ENCODE data around the gene MBOAT1.

The MBOAT1 gene

DNA sequence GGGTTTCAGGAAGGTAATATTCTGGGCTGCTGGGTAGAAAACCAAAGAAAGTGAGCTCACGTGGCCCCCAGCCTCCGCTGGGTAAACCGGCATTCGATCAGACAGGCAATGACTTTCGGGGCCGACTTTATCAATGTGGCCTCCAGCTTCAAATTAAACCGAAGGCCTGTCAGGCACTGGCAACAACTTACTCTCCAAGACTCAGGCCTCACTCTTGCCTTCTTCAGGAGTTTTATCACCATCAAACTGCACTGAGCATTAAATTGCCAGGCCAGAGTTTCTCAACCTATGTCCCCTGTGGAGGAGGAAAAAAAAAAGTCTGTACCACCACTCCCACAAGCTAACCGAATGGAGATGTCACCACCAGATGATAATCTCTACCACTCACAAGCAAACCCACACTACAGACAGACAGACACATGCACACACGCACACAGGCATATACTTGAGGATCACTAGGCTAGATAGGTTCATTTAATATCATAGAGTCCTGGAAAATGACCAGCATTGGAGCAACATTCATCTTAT is 1.1 kb upstream of the MBOAT1 start:
- peak overlapping the region; percentile 82 for H3K4me3 ChIP-seq (ENCODE audit: low read depth, low read length)
- in situ Hi-C loops (cut with HindIII; ENCODE audit: low sequenced_read_pairs): no loop called here
- TF ChIP-seq, protein P1, sequence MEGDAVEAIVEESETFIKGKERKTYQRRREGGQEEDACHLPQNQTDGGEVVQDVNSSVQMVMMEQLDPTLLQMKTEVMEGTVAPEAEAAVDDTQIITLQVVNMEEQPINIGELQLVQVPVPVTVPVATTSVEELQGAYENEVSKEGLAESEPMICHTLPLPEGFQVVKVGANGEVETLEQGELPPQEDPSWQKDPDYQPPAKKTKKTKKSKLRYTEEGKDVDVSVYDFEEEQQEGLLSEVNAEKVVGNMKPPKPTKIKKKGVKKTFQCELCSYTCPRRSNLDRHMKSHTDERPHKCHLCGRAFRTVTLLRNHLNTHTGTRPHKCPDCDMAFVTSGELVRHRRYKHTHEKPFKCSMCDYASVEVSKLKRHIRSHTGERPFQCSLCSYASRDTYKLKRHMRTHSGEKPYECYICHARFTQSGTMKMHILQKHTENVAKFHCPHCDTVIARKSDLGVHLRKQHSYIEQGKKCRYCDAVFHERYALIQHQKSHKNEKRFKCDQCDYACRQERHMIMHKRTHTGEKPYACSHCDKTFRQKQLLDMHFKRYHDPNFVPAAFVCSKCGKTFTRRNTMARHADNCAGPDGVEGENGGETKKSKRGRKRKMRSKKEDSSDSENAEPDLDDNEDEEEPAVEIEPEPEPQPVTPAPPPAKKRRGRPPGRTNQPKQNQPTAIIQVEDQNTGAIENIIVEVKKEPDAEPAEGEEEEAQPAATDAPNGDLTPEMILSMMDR (IDR thresholded peaks at IDR 0.05; ENCODE audit: low read depth, low read length, missing control alignments): no peak
- DNase-seq (ENCODE audit: low read depth): no peak

DNA sequence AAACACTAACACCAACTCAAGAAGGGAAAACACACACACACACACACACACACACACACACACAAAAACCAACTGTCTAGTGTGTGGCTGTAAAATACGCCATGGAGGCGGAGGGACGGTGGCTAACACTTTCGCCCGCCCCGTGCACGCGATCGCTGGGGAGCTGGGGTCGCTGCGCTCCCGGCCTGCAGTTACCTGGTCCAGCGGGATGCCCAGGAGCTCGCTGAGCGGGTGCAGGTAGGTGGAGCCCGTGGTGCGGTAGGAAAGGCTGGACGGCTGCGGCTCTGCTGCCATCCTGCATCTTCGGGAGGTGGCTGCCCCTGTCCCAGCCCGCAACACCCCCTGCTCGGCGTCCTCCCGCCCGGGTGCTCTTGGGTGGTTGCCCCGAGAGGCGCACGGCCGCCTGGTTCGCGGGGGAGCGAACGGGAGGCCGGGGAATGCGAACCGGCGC is 303 bp downstream of the MBOAT1 start:
- peak overlapping the region; percentile 82 for H3K4me3 ChIP-seq (ENCODE audit: low read depth, low read length)
- peak; percentile 16 for DNase-seq (ENCODE audit: low read depth)
- TF ChIP-seq, protein P1 (IDR thresholded peaks at IDR 0.05; ENCODE audit: low read depth, low read length, missing control alignments): peak; percentile 6
- in situ Hi-C loops (cut with HindIII; ENCODE audit: low sequenced_read_pairs): no loop called here

DNA sequence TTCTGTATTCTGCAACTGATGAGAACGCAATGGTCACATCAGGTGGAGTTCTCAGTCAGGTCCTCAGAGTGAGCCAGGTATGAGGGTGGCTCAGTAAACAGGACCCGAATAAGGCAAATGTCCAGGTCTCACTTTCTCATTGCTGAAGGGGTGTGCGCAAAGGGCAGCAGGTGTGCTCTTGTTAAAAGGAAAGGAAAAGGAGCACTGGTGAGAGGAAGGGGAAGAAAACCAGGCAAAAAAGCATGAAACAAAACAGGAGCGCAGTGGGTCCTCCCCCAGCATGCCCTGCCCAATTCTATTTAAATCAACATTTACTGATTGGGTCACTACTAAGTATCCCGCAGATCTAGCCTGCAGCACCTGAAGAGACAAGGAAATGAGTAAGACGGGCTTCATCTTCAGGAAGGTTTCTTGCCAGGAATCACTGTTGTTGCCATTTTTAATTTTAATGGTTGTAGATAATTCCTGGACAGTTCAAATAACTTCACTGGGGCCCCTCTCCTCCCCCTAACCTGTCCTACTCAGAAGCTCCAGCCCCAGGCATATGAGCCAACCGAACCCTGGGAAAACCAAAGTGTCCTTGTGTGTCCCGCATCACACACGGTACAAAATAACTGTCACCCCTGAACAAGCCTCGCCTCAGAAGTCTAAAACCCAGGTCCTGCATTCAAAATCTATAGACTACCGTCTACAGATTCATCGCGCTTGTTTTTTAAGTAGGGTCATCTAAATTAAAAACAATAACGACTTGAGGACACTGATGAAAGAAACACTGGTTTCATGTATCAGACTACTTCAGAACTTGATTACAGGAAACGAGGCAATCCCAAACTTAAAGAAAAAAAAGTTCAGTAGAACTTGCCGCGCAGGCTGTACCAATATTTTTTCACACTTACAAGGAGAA is 980 bp downstream of the MBOAT1 start:
- H3K4me3 ChIP-seq (ENCODE audit: low read depth, low read length): peak overlapping the region; percentile 82
- in situ Hi-C loops (cut with HindIII; ENCODE audit: low sequenced_read_pairs): no loop called here
- TF ChIP-seq, protein P1 (IDR thresholded peaks at IDR 0.05; ENCODE audit: low read depth, low read length, missing control alignments): no peak
- no peak for DNase-seq (ENCODE audit: low read depth)

DNA sequence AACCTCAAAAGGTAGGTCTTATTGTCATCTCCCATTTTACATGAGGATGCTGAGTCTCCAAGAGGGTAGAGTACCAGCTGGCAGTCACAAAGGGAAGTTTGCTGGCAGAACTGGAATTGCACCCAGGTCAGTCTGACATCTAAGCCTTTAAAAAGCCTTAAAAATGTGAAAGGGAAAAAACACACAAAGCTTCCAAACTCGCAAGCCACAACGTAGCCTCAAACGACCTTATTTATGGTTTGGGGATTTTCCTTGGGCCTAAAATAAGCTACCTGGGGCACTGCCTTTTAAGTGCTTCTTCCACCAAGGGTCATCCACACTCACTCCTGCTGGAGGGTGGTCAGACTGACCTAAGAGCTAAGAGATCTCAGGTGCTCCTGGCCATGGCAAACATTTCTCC is 2.1 kb downstream of the MBOAT1 start:
- in situ Hi-C loops (cut with HindIII; ENCODE audit: low sequenced_read_pairs): no loop called here
- DNase-seq (ENCODE audit: low read depth): no peak
- TF ChIP-seq, protein P1 (IDR thresholded peaks at IDR 0.05; ENCODE audit: low read depth, low read length, missing control alignments): no peak
- no peak overlapping the region for H3K4me3 ChIP-seq (ENCODE audit: low read depth, low read length)

DNA sequence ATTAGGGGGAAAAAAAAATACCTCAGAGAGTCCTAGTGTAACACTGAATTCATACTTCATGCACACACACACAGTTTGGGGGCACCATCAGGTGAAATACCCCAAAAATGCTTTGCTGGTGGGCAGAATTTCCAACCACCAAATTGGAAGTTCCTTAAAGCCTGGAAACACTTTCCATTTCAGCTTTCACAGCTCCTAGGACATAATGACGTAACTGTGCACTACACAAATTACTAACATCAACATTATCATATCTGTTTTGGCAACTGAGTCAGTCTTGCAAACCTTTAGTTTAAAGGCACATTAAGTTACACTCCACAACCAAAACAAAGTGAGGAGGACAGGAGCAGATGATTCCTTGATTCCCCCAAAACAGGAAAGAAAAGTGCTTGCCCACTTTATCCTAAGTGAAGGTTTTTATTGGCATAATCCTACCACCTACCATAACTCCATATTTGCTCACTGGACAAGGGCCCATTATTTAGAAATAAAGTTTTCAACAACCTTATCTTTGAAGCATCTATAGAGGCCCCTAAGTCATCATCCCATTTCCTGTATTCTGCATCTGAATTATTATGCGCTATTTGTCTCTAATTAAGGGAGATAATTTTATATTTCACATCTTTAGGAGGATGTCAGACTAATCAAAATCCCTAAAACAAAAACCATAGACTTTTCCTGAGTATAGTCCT is 3.4 kb downstream of the MBOAT1 start:
- DNase-seq (ENCODE audit: low read depth): no peak
- no peak overlapping the region for H3K4me3 ChIP-seq (ENCODE audit: low read depth, low read length)
- TF ChIP-seq, protein P1 (IDR thresholded peaks at IDR 0.05; ENCODE audit: low read depth, low read length, missing control alignments): no peak
- in situ Hi-C loops (cut with HindIII; ENCODE audit: low sequenced_read_pairs): loop anchor here (5.0 kb wide), 1 partner anchor 67 kb away; no protein-coding TSS in a partner anchor

DNA sequence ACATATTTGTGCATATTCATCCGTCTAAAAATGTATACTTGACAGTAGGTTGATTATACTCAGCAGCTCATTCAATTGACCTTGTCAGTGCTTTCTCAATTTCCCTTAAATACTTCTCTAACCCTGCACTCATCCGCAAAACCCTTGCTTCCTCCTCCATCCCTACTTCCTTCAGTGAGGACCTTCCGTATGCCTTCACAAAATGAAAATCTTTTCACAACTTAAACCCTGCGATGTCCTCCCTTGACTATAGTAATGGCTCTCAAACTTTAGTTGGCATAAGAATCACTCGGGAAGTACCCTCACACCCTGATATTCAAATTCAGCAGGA is 5.2 kb downstream of the MBOAT1 start:
- DNase-seq (ENCODE audit: low read depth): no peak
- no peak overlapping the region for H3K4me3 ChIP-seq (ENCODE audit: low read depth, low read length)
- TF ChIP-seq, protein P1 (IDR thresholded peaks at IDR 0.05; ENCODE audit: low read depth, low read length, missing control alignments): no peak
- in situ Hi-C loops (cut with HindIII; ENCODE audit: low sequenced_read_pairs): loop anchor here (5.0 kb wide), 1 partner anchor 65 kb away; no protein-coding TSS in a partner anchor
